Activated CD8-positive, alpha-beta memory T cell treated with anti-CD3 and anti-CD28 coated beads, Interleukin-2, amount 10 ng/mL, durations not matched to agents 7 days and 5 days (primary cell): ENCODE data around the gene KLF11. TPM values are rescaled to one million over a fixed set of nuclear protein-coding genes. Genes with fewer than 3 reads are reported as not detected.

Experiments used
- ATAC-seq: fragments of 150-1000 bp; cut with Tn5 transposase; one replicate; pipeline ENCODE4 v1.10.0; 2021; ENCODE audit warnings: moderate library complexity
- CTCF ChIA-PET: fragments of 350-600 bp; sonication (Branson Sonifier 250); formaldehyde crosslinking; loops from one replicate; lab custom pipeline; 2021; ENCODE audit warnings: antibody characterized with exemption; lab: Charles Lee
- DNase-seq: peaks from one replicate; pipeline ENCODE4 v3.0.0-alpha.2; 2020
- H3K27ac Mint-ChIP-seq: one replicate; pipeline ENCODE4 v1.8.0; 2021; ENCODE audit warnings: mild to moderate bottlenecking, mixed read lengths
- H3K27me3 Mint-ChIP-seq: one replicate; pipeline ENCODE4 v1.8.0; 2021; ENCODE audit warnings: mixed read lengths
- H3K36me3 Mint-ChIP-seq: one replicate; pipeline ENCODE4 v1.8.0; 2021; ENCODE audit warnings: mild to moderate bottlenecking, mixed read lengths
- H3K4me1 Mint-ChIP-seq: one replicate; pipeline ENCODE4 v1.8.0; 2021; ENCODE audit warnings: mixed read lengths
- H3K4me3 Mint-ChIP-seq: one replicate; pipeline ENCODE4 v1.8.0; 2021; ENCODE audit warnings: mild to moderate bottlenecking, moderate library complexity, mixed read lengths
- H3K9me3 Mint-ChIP-seq: one replicate; pipeline ENCODE4 v1.8.0; 2022; ENCODE audit warnings: low read depth, mixed read lengths
- total RNA-seq, 2 experiments: library from RNA; stranded (reverse); gene quantifications; one replicate each; pipeline ENCODE4 v1.2.3, GENCODE V29; 2021

Gene KLF11
- total RNA-seq, 2 experiments from 2014 or later, result 10.4 to 11.0 TPM

DNA sequence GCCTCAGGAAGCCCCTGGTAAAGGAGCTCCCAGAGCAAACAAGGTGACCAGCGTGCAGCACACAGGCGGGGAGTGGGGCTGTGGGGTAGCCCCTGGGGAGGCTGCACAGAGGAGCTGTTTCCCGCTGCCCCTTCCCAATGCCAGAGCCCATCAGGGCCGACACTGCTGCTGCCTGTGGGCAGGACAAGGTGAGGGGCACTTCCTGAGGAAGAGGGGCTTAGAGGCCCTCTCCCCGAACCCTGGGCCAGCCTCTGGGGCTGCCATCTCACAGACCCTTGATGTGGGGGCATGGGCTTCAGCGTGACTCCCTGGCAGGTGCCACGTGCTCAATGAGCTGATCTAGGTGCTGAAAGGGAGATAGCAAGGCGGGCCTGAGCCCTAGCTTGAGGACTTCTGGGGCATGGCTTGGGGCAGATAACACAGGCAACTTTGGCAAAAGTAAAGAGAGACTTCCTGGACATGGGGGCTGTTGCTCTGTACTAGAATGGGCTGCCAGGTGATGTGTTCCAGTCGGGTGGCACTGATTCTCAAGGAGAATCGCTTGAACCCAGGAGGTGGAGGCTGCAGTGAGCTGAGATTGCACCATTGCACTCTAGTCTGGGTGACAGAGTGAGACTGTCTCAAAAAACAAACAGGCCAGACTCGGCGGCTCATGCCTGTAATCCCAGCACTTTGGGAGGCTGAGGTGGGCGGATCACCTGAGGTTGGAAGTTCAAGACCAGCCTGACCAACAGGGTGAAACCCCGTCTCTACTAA is 9.9 kb upstream of the KLF11 start:
- H3K36me3 Mint-ChIP-seq, result no peaks in the 10 kb centered on the region
- no peak overlapping the region for H3K4me3 Mint-ChIP-seq
- CTCF ChIA-PET, result interaction anchor here (0.9 to 1.0 kb wide), 2 partner anchors 15 to 220 kb away, joined by 3 to 5 read pairs; no protein-coding TSS in a partner anchor
- no peak overlapping the region for H3K27ac Mint-ChIP-seq
- DNase-seq (no peak), ATAC-seq (no peak)
- no peaks in the 10 kb centered on the region for H3K27me3 Mint-ChIP-seq
- no peaks in the 10 kb centered on the region for H3K9me3 Mint-ChIP-seq
- peaks cover 27% of the 10 kb centered on the region for H3K4me1 Mint-ChIP-seq

DNA sequence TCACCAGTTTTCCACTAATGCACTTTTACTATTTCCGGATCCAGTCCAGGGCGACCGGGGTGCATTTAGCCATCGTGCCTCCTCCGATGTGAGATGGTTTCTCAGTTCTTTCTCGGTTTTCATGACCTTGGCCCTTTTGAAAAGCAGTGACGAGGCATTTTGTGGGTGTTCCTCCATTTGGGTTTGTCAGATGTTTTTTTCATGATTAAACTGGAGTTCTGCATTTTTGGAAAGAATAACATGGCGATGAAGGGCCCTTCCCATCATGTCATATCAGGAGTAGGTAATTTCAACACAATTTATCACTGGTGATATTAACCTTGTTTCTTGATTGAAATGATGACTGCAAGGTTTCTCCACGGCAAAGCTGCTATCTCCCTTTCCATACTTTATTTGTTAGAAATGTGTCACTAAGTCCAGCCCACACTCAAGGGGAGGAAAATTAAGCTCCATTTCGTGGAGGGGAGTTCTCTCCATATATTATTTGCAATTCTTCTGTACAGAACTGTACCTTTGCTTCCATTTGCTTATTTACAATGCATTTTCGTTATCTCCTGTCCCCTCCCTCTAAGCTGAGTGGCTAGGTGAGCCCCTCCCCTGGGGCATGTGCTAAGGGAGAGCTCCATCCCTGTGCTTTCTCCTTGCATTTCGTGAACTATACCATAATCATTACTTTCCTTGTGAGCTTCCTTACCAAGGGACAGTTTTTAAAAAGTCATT is 8.9 kb upstream of the KLF11 start:
- DNase-seq (no peak), ATAC-seq (no peak)
- Mint-ChIP-seq H3K9me3 (no peaks in the 10 kb centered on the region), H3K27me3 (no peaks in the 10 kb centered on the region), H3K4me1 (peaks cover 16% of the 10 kb centered on the region), H3K4me3 (no peak overlapping the region), H3K27ac (no peak overlapping the region), H3K36me3 (no peaks in the 10 kb centered on the region)
- CTCF ChIA-PET, result interaction anchor here (1.2 to 2.6 kb wide), 3 partner anchors 8 to 626 kb away, joined by 3 to 14 read pairs (median 3); no protein-coding TSS in a partner anchor

DNA sequence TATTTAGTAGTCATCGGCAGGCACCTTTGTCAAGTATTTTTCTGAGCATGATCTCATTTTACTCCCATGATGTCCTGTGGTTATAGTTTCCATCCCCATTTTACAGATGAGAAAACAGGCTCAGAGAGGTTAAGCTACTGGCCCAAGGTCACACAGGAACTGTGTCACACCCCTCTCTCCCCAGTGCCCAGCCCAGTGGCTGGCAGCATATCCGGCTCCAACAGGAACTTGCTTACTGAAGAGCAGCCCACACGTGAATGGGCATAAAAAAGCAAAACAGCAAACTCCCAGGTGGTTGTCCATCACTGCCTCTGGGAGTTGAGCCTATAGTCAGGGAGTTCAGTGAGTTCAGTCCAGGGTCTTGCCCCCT is 8.3 kb upstream of the KLF11 start:
- peaks cover 4% of the 10 kb centered on the region for H3K27me3 Mint-ChIP-seq
- DNase-seq, result no peak
- H3K9me3 Mint-ChIP-seq, result no peaks in the 10 kb centered on the region

DNA sequence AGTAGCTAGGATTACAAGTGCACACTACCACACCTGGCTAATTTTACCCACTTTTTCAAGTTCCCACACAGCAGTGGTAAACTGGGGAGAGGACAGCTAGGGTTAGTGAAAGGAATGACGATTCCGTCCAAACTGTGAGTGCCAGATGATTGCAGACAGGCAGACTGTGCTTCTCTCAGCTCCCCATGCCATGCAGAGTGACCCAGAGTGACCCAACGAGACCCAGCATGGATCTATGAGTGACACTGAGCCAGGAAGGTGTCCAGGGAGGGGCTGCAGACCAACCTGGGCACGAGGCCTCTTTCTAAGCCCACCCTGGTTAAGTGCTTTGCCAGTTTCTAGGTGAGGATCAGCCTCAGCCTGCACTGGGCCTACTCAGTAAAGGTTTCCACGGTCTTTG is 7.7 kb upstream of the KLF11 start:
- H3K36me3 Mint-ChIP-seq, result no peaks in the 10 kb centered on the region
- no peaks in the 10 kb centered on the region for H3K9me3 Mint-ChIP-seq
- no peak overlapping the region for H3K4me3 Mint-ChIP-seq
- no peak overlapping the region for H3K27ac Mint-ChIP-seq
- CTCF ChIA-PET, result interaction anchor here (0.8 to 2.6 kb wide), 5 partner anchors 13 to 624 kb away, joined by 3 to 14 read pairs (median 3); no protein-coding TSS in a partner anchor
- H3K27me3 Mint-ChIP-seq, result peaks cover 5% of the 10 kb centered on the region
- ATAC-seq, result no peak
- DNase-seq, result no peak
- H3K4me1 Mint-ChIP-seq, result peaks cover 9% of the 10 kb centered on the region

More for the DNA sequence above, 8.3 kb upstream of the KLF11 start:
- H3K27ac Mint-ChIP-seq, result no peak overlapping the region
- no peaks in the 10 kb centered on the region for H3K36me3 Mint-ChIP-seq
- no peak overlapping the region for H3K4me3 Mint-ChIP-seq
- peaks cover 11% of the 10 kb centered on the region for H3K4me1 Mint-ChIP-seq
- peak; percentile 23 for ATAC-seq
- CTCF ChIA-PET, result interaction anchor here (1.2 to 2.6 kb wide), 4 partner anchors 9 to 625 kb away, joined by 3 to 14 read pairs (median 4); no protein-coding TSS in a partner anchor

DNA sequence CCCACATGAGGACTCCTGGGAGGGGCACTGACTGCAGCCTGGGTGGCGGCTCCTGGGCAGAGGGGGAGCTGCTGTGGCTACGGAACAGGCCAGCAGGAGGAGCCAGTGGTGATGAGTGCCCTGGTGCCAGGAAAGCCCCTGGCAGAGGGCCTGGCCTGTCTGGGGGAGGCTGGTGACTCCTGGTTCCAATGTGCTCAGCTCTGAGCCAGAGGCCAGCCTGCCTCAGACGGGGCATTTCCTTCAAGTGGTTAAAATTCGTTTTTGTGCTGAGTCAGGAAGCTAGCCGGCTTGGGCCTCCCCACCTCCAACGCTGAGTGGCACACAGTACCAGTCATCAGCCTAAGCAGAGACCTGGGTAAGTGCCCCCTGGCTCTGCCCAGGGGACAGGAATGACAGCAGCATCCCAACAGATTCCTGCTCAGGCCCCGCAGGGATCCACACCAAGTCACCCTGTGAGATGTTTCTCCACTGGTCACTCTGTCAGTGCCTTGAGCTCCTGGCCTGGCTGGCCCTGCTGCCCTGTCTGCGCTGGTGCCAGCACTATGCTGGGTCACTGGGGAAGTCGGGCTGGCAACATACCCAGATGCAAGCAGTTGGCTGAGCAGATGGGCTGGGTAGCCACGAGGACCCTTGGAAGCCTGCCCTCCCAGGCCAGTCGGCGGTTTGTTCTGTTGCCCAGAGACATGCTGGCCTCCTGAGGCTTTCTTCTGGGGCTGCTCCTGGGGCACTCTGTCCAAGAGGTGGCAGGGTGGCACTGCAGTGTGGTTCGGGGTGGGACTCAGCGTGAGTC is 7.1 kb upstream of the KLF11 start:
- no peak overlapping the region for H3K4me3 Mint-ChIP-seq
- H3K27ac Mint-ChIP-seq, result no peak overlapping the region
- H3K4me1 Mint-ChIP-seq, result peaks cover 9% of the 10 kb centered on the region
- DNase-seq (no peak), ATAC-seq (peak; percentile 57)
- CTCF ChIA-PET, result interaction anchor here (0.7 to 2.6 kb wide), 6 partner anchors 13 to 624 kb away, joined by 3 to 14 read pairs (median 3); no protein-coding TSS in a partner anchor
- H3K9me3 Mint-ChIP-seq, result no peaks in the 10 kb centered on the region
- peaks cover 8% of the 10 kb centered on the region for H3K27me3 Mint-ChIP-seq
- no peaks in the 10 kb centered on the region for H3K36me3 Mint-ChIP-seq

DNA sequence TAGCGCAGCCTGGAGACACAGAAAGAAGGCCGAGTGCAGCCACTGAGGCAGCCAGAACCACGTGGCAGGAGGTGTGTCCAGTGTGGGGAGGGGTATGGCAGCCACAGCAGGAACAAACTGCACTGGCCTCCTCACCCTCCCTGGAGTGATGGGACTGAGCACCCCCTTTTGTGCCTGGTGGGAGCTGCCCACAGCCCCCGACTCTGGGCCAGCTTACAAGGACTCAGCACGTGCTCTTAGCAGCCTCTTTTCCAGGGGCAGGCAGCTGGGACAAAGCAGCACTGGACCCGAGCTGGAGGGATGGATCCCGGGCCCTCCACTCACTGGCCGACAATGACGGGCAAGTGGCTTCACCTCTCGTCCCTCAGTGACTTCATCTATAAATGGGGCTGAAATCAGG is 5.2 kb upstream of the KLF11 start:
- no peaks in the 10 kb centered on the region for H3K9me3 Mint-ChIP-seq

DNA sequence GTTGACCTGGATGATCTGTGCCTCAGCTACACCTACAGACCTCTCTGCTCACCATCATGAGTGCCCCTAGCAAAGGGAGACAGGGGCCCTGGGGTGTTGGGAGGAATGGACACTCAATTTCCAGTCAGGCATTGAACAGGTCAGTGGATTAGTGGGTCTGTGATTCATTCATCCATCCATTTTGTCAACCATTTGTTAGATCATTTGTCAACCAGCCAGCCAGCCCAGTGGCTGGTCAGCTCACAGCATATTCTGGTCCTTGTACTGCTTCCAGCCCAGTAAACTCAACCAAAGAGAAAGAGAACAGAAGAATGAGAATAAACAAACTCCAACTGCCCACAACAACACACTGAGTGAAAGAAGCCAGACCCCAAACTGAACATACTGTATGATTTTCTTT is 4.6 kb upstream of the KLF11 start:
- Mint-ChIP-seq H3K9me3 (no peaks in the 10 kb centered on the region), H3K27me3 (peaks cover 21% of the 10 kb centered on the region), H3K36me3 (no peaks in the 10 kb centered on the region), H3K4me3 (no peak overlapping the region), H3K27ac (no peak overlapping the region), H3K4me1 (peaks cover 15% of the 10 kb centered on the region)
- no peak for DNase-seq
- CTCF ChIA-PET, result interaction anchor here (0.8 to 1.5 kb wide), 2 partner anchors 54 to 225 kb away, joined by 3 read pairs; no protein-coding TSS in a partner anchor
- no peak for ATAC-seq

More for the DNA sequence above, 5.2 kb upstream of the KLF11 start:
- no peaks in the 10 kb centered on the region for H3K36me3 Mint-ChIP-seq
- H3K27ac Mint-ChIP-seq, result no peak overlapping the region
- DNase-seq (no peak), ATAC-seq (no peak)
- peaks cover 21% of the 10 kb centered on the region for H3K27me3 Mint-ChIP-seq
- CTCF ChIA-PET, result interaction anchor here (0.8 kb wide), 1 partner anchor 225 kb away, joined by 3 read pairs; no protein-coding TSS in a partner anchor
- H3K4me1 Mint-ChIP-seq, result peaks cover 15% of the 10 kb centered on the region
- H3K4me3 Mint-ChIP-seq, result no peak overlapping the region

DNA sequence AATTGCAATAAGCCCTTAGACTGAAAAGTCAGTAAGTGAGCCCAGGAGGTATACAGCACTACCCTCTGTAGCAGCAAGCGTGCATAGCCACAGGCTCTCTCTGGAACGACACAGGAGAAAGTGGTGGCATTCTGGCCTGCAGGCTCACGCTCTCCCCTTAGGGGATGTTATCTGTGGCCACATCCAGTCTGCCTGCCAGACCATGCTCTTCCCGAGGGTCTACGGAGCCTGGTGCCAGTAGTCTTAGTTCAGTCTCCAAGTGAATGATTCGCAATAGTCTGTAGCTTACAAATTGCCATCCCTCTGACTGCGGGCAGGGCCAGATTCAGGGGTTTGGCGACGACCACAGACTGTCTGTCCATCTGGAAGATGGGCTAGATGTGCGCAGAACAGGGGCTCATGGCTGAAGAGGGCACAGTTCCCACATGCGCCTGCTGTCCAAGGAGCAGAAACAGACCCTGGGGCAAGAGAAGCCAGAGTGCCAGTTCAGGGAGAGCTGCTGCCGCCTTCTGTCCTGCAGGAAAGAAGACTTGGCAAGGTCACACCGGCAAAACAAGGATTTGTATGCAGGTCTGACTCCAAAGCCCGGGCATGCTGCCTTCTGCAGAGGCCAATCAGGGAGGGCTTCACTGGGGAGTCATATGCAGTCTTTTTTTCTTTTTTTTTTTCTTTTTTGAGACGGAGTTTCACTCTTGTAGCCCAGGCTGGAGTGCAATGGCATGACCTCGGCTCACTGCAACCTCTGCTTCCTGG is 3.5 kb upstream of the KLF11 start:
- no peak for DNase-seq
- CTCF ChIA-PET, result interaction anchor here (1.5 kb wide), 1 partner anchor 55 kb away, joined by 3 read pairs; no protein-coding TSS in a partner anchor

DNA sequence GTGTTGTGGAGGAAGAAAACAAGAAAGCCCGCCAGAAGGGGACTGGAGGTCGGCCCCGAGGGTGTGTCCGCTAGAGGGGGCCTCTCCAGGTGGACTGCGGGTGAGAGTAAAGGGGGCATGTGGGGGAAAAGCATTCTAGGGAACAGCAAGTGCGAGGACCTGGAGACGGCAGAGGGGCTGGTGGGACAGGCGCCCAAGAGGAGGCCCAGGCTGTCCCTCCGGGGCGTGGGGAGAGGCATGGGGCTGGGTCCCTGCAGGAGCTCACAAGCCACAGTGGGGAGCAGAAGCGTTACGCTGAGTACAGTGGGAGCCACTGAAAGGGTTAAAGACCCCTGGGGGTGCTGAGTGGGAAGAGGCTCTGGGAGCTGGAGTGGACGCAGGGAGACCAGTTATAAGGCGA is 1.6 kb upstream of the KLF11 start:
- no peaks in the 10 kb centered on the region for H3K9me3 Mint-ChIP-seq
- ATAC-seq, result no peak
- CTCF ChIA-PET, result interaction anchor here (0.6 to 3.5 kb wide), 4 partner anchors 13 to 198 kb away, joined by 3 to 14 read pairs (median 10); partner anchors contain the start of gene TAF1B

More for the DNA sequence above, 3.5 kb upstream of the KLF11 start:
- no peak overlapping the region for H3K4me3 Mint-ChIP-seq
- peaks cover 21% of the 10 kb centered on the region for H3K27me3 Mint-ChIP-seq
- ATAC-seq, result no peak
- no peak overlapping the region for H3K27ac Mint-ChIP-seq
- H3K9me3 Mint-ChIP-seq, result no peaks in the 10 kb centered on the region
- no peaks in the 10 kb centered on the region for H3K36me3 Mint-ChIP-seq
- H3K4me1 Mint-ChIP-seq, result peaks cover 18% of the 10 kb centered on the region

DNA sequence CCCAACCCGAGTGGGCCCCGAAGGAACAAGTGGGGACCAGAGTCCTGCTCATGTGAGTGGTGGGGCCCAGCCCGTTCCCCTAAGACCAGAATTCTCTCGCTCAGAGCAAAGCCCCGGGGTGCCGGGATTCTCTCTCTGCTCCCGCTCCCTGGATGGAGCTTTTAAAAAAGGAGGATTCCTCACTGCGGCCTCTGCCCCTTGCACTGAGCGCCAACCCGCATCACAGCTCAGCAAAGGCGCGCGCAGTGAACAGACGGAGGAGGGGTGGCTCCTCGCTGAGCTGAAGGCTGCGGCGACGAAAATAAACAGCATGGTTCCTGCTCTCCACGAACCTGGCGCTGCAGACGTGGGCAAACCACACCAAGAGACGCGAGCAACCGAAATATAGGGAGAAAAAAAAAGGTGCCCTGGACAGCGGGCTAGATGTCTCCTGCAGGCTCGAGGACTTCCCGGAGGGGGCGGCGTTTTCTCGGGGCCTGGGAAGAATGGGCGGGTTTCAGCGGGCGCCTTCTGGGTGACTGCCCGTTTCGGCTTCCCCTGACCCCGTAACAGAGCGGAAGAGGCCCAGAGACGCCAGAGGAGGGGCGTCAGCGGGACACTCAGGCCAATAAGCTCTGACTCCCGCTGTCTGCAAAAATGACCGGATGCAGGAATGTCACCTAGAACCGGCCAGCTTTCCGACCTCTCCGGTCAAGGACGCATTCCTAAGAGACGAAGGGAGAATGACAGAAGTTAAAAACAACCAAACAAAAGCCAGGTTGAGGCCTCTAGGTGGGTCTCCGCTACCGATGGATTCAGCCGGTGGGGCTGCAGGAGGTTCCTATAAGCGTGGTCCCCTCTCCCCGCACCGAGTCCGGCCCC is 819 bp upstream of the KLF11 start:
- Mint-ChIP-seq H3K27me3 (peaks cover 21% of the 10 kb centered on the region), H3K4me1 (peaks cover 12% of the 10 kb centered on the region), H3K36me3 (peaks cover 1% of the 10 kb centered on the region), H3K9me3 (no peaks in the 10 kb centered on the region), H3K27ac (peak overlapping the region; percentile 81), H3K4me3 (peak overlapping the region; percentile 74)
- ATAC-seq (peak; percentile 0), DNase-seq (peak; percentile 55)
- CTCF ChIA-PET, result interaction anchor here (0.6 to 3.5 kb wide), 4 partner anchors 14 to 199 kb away, joined by 3 to 14 read pairs (median 10); partner anchors contain the start of gene TAF1B

More for the DNA sequence above, 1.6 kb upstream of the KLF11 start:
- Mint-ChIP-seq H3K4me1 (peaks cover 12% of the 10 kb centered on the region), H3K4me3 (no peak overlapping the region), H3K27me3 (peaks cover 21% of the 10 kb centered on the region), H3K27ac (no peak overlapping the region), H3K36me3 (peaks cover 1% of the 10 kb centered on the region)
- no peak for DNase-seq

DNA sequence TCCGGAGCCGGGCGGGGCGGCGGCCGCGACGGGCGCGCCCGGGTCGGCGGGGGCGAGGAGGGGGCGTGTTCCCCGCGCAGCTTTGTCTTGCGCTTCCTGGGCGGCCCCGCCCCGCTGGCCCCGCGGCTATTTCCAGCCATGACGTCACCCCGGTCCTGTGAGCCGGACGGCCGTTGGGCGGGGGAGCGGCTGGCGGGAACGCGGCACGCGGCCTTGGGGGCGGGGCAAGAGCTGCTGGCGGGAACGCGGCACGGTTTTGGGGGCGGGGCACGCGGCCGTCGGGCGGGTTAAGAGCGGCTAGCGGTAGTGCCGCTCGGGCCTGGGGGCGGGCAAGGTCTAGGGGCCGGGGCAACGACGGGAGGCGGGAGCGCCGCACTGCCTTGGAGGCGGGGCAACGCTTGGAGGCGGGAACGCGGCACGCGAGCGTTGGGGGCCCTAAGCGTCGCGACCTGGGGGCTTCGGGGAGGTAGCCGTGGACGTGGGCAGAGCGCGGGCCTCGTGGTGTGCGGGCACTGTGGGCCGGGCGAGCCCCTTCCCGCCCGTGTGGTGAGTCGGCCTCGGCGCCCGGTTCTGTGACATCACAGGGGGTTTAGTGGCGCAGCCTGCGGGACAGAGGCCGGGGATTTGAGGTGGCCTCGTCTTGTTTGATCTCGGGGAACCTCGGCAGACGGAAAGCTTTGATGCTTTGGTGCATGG is 704 bp downstream of the KLF11 start:
- Mint-ChIP-seq H3K4me3 (peak overlapping the region; percentile 68), H3K27me3 (peaks cover 21% of the 10 kb centered on the region), H3K4me1 (peaks cover 13% of the 10 kb centered on the region), H3K27ac (peak overlapping the region; percentile 79), H3K36me3 (peaks cover 3% of the 10 kb centered on the region), H3K9me3 (no peaks in the 10 kb centered on the region)
- ATAC-seq, result peak; percentile 73
- CTCF ChIA-PET, result interaction anchor here (0.6 to 10.3 kb wide), 9 partner anchors 13 to 244 kb away, joined by 3 to 169 read pairs (median 7); partner anchors contain the start of gene TAF1B
- DNase-seq, result peak; percentile 96
